GM23248 (cell line): ENCODE measurements around the gene ATG13. TPM values are rescaled to one million over a fixed set of nuclear protein-coding genes. Genes with fewer than 3 reads are reported as not detected.

Experiments used
- DNase-seq: peaks from one replicate; pipeline ENCODE4 v3.0.0-alpha.2; 2015
- H2AFZ ChIP-seq: fragments of 200-600 bp; sonication (generic); 2 replicates; pipeline ENCODE4 v1.6.1; 2016; ENCODE audit warnings: antibody characterized with exemption
- H3F3A ChIP-seq: fragments of 200-600 bp; sonication (generic); 2 replicates; pipeline ENCODE4 v1.6.1; 2016; ENCODE audit warnings: mild to moderate bottlenecking, antibody characterized with exemption, mixed run types; ENCODE audit not compliant: insufficient read depth
- H3K27ac ChIP-seq: fragments of 200-600 bp; sonication (generic); 2 replicates; pipeline ENCODE4 v1.5.1; 2016; ENCODE audit warnings: mild to moderate bottlenecking
- H3K27me3 ChIP-seq: fragments of 200-600 bp; sonication (generic); replicated peaks from 2 replicates; pipeline ENCODE4 v1.6.1; 2016; ENCODE audit warnings: mild to moderate bottlenecking; ENCODE audit not compliant: insufficient read depth
- H3K36me3 ChIP-seq: fragments of 200-600 bp; sonication (generic); 2 replicates; pipeline ENCODE4 v1.6.1; 2016; ENCODE audit warnings: low read depth, mild to moderate bottlenecking
- H3K4me1 ChIP-seq: fragments of 200-600 bp; sonication (generic); 2 replicates; pipeline ENCODE4 v1.6.1; 2016; ENCODE audit warnings: mild to moderate bottlenecking; ENCODE audit not compliant: insufficient read depth
- H3K4me2 ChIP-seq: fragments of 200-600 bp; sonication (generic); one replicate; pipeline ENCODE4 v1.6.1; 2016; ENCODE audit warnings: mild to moderate bottlenecking; ENCODE audit not compliant: unreplicated experiment
- H3K4me3 ChIP-seq: fragments of 200-600 bp; sonication (generic); 2 replicates; pipeline ENCODE4 v1.5.1; 2016; ENCODE audit warnings: mild to moderate bottlenecking
- H3K79me2 ChIP-seq: fragments of 200-600 bp; sonication (generic); 2 replicates; pipeline ENCODE4 v1.6.1; 2016; ENCODE audit warnings: mild to moderate bottlenecking; ENCODE audit not compliant: insufficient read depth
- H3K9ac ChIP-seq: fragments of 200-600 bp; sonication (generic); 2 replicates; pipeline ENCODE4 v1.6.1; 2016; ENCODE audit warnings: mild to moderate bottlenecking
- H3K9me2 ChIP-seq: fragments of 200-600 bp; sonication (generic); 2 replicates; pipeline ENCODE4 v1.6.1; 2016; ENCODE audit warnings: mixed run types, mild to moderate bottlenecking, moderate library complexity; ENCODE audit not compliant: insufficient read depth
- H3K9me3 ChIP-seq: fragments of 200-600 bp; sonication (generic); one replicate; pipeline ENCODE4 v1.6.1; 2017; ENCODE audit warnings: low read depth
- H4K20me1 ChIP-seq: fragments of 200-600 bp; sonication (generic); 2 replicates; pipeline ENCODE4 v1.6.0; 2016; ENCODE audit not compliant: insufficient read depth
- EZH2 ChIP-seq: fragments of 200-600 bp; sonication (generic); IDR thresholded peaks from 2 replicates; pipeline ENCODE4 v1.6.1; 2018; ENCODE audit warnings: antibody characterized with exemption, mild to moderate bottlenecking; ENCODE audit not compliant: insufficient read depth, poor library complexity, severe bottlenecking
- EZH2phosphoT487 ChIP-seq: fragments of 200-600 bp; sonication (generic); IDR thresholded peaks from 2 replicates; pipeline ENCODE4 v1.6.1; 2018; ENCODE audit warnings: antibody characterized with exemption, moderate library complexity, mild to moderate bottlenecking, low read depth; ENCODE audit not compliant: insufficient read depth
- WGBS, 2 experiments: methylation state at CpG; one replicate each; pipeline ENCODE4 v1.1.6; 2015 to 2017; ENCODE audit warnings: low lambda C conversion rate in 2 of 2, low coverage in 1 of 2; ENCODE audit errors: missing lambda C conversion rate in 2 of 2; 5-methylcytosine and 5-hydroxymethylcytosine counted together
- in situ Hi-C: fragments of 300-500 bp; cut with MboI; formaldehyde crosslinking; loops from 2 replicates; pipeline ENCODE4 v1.15.0; 2020
- polyA plus RNA-seq: library from polyadenylated mRNA; unstranded; fragments of >200 nt; fragmentation: Nextera tagmentation; extraction: Ambion mirVana; gene quantifications from 2 replicates; pipeline ENCODE4 v1.2.1, GENCODE V29; 2016
- total RNA-seq: library from RNA; depleted of rRNA; stranded (reverse); fragments of >200 nt; shearing (Covaris generic); gene quantifications from 2 replicates; pipeline ENCODE4 v1.2.3, GENCODE V29; 2014; rRNA removed

Gene ATG13
- total and polyA plus RNA-seq, 2 experiments from 2014 or later, result 55.1 to 118 TPM

DNA sequence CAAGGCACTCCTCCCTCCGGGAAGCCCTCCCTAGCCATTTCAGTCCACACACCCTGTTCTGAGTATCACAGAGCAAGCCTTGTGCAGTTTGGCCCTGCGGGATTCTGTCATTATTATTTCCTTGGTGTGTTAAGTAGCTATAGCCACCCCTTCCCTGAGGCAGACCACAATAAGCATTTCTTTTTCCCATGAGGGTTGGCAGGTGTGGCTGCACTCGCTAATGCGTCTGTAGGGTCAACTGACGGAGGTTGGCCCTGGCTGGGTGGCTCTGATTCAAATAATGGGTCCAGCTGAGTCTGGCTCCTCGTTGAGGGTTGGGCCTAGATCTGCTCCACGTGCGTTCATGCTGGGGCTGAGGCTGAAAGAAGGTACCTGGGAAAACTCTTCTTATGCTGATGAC is 106.7 kb downstream of the ATG13 start:
- 54 to 55% methylated on average over 8 of the region's 8 CpGs for WGBS, 2 experiments
- DNase-seq, result no peak
- Histone ChIP-seq H3K4me2 (no peak overlapping the region), H3K9me2 (no peaks in the 10 kb centered on the region), H3K4me1 (no peaks in the 10 kb centered on the region), H3K36me3 (no peaks in the 10 kb centered on the region), H3K27ac (no peak overlapping the region), H3K27me3 (no peaks in the 10 kb centered on the region), H3K9me3 (no peaks in the 10 kb centered on the region), H4K20me1 (no peaks in the 10 kb centered on the region), H3K79me2 (no peaks in the 10 kb centered on the region), H3F3A (no peaks in the 10 kb centered on the region), H3K9ac (no peak overlapping the region), H3K4me3 (no peak overlapping the region), H2AFZ (no peak overlapping the region)
- in situ Hi-C loops, result no loop called here
- TF ChIP-seq EZH2, result no peak
- no peak for TF ChIP-seq EZH2phosphoT487

Other genes starting within 250 kb of the ATG13 start
- gene MDK, start 235.9 kb upstream of the ATG13 start, total RNA-seq, result 2.7 and 10.7 TPM in 2 replicates
- gene MDK, start 235.9 kb upstream of the ATG13 start, polyA plus RNA-seq, result 31.5 and 34.5 TPM in 2 replicates
- not detected in 2 replicates for gene CHRM4, start 225.8 kb upstream of the ATG13 start, total RNA-seq
- not detected in 2 replicates for gene CHRM4, start 225.8 kb upstream of the ATG13 start, polyA plus RNA-seq
- 20.1 and 46.0 TPM in 2 replicates for gene AMBRA1, start 23.5 kb upstream of the ATG13 start, total RNA-seq
- gene AMBRA1, start 23.5 kb upstream of the ATG13 start, polyA plus RNA-seq, result 5.0 and 5.2 TPM in 2 replicates
- 1.5 and 4.6 TPM in 2 replicates for gene HARBI1, start 326 bp upstream of the ATG13 start, total RNA-seq
- 6.0 and 6.2 TPM in 2 replicates for gene HARBI1, start 326 bp upstream of the ATG13 start, polyA plus RNA-seq
- gene ARHGAP1, start 83.1 kb downstream of the ATG13 start, total RNA-seq, result 41.5 and 54.3 TPM in 2 replicates
- gene ARHGAP1, start 83.1 kb downstream of the ATG13 start, polyA plus RNA-seq, result 98.5 and 107 TPM in 2 replicates
- 9.6 and 11.9 TPM in 2 replicates for gene ZNF408, start 83.5 kb downstream of the ATG13 start, total RNA-seq
- 9.9 and 11.3 TPM in 2 replicates for gene ZNF408, start 83.5 kb downstream of the ATG13 start, polyA plus RNA-seq
- not detected in 2 replicates for gene F2, start 101.7 kb downstream of the ATG13 start, total RNA-seq
- gene F2, start 101.7 kb downstream of the ATG13 start, polyA plus RNA-seq, result not detected in 2 replicates
- gene CKAP5, start 228.7 kb downstream of the ATG13 start, total RNA-seq, result 47.6 and 57.7 TPM in 2 replicates
- 35.2 and 43.1 TPM in 2 replicates for gene CKAP5, start 228.7 kb downstream of the ATG13 start, polyA plus RNA-seq